PC-3 (cell line): ENCODE data around the gene UBE2C. TPM values are rescaled to one million over a fixed set of nuclear protein-coding genes. Genes with fewer than 3 reads are reported as not detected.

ENCODE experiments used
- ATAC-seq: fragments of 200-7000 bp; cut with Tn5 transposase; 2 replicates; pipeline ENCODE4 v1.9.1; 2020; ENCODE audit warnings: mild to moderate bottlenecking, moderate library complexity
- BruUV-seq: library from RNA; stranded (reverse); fragments of 400-500 nt; replicated peaks from 2 replicates; lab custom pipeline; 2021; lab: Mats Ljungman, UMichigan
- CTCF ChIA-PET: fragments of 300-600 bp; sonication (Branson Sonifier 250); formaldehyde crosslinking; loops from one replicate; lab custom pipeline; 2022; ENCODE audit warnings: antibody characterized with exemption; lab: Charles Lee
- POLR2A ChIA-PET: fragments of 300-600 bp; sonication (Branson Sonifier 250); formaldehyde crosslinking; loops from one replicate; lab custom pipeline; 2022; ENCODE audit warnings: antibody characterized with exemption; ENCODE audit not compliant: unreplicated experiment; lab: Charles Lee
- DNase-seq: peaks from one replicate; pipeline ENCODE4 v3.0.0-alpha.2; 2015
- H2AFZ ChIP-seq: fragments of 300-600 bp; sonication (generic); 2 replicates; pipeline ENCODE4 v1.6.0; 2016; ENCODE audit warnings: antibody characterized with exemption, low read length
- H3F3A ChIP-seq: fragments of 300-600 bp; sonication (generic); one replicate; pipeline ENCODE4 v1.6.0; 2017; ENCODE audit warnings: antibody characterized with exemption, low read length, control low read depth, mild to moderate bottlenecking; ENCODE audit not compliant: unreplicated experiment
- H3K27ac ChIP-seq: fragments of 300-600 bp; sonication (generic); 2 replicates; pipeline ENCODE4 v1.5.1; 2016; ENCODE audit warnings: mild to moderate bottlenecking, low read length
- H3K27me3 ChIP-seq: fragments of 300-600 bp; sonication (generic); 2 replicates; pipeline ENCODE4 v1.6.1; 2016; ENCODE audit warnings: low read length, mixed read lengths
- H3K36me3 ChIP-seq: fragments of 300-600 bp; sonication (generic); 2 replicates; pipeline ENCODE4 v1.6.1; 2016; ENCODE audit warnings: low read depth, mixed run types, low read length, mixed read lengths
- H3K4me1 ChIP-seq: fragments of 300-600 bp; sonication (generic); 2 replicates; pipeline ENCODE4 v1.5.1; 2016; ENCODE audit warnings: low read length; ENCODE audit not compliant: insufficient read depth
- H3K4me2 ChIP-seq: fragments of 300-600 bp; sonication (generic); 2 replicates; pipeline ENCODE4 v1.6.0; 2016; ENCODE audit warnings: low read length
- H3K4me3 ChIP-seq: fragments of 300-600 bp; sonication (generic); 2 replicates; pipeline ENCODE4 v1.5.1; 2016; ENCODE audit warnings: mild to moderate bottlenecking, low read length, mixed read lengths
- H3K79me2 ChIP-seq: fragments of 300-600 bp; sonication (generic); 2 replicates; pipeline ENCODE4 v1.6.1; 2017; ENCODE audit warnings: low read length, mixed read lengths
- H3K9ac ChIP-seq: fragments of 300-600 bp; sonication (generic); 2 replicates; pipeline ENCODE4 v1.6.0; 2016; ENCODE audit warnings: mild to moderate bottlenecking, low read length
- H3K9me2 ChIP-seq: fragments of 300-600 bp; sonication (generic); replicated peaks from 2 replicates; pipeline ENCODE4 v1.6.1; 2016; ENCODE audit warnings: mixed run types, low read length, mixed read lengths
- H3K9me3 ChIP-seq: fragments of 300-600 bp; sonication (generic); 2 replicates; pipeline ENCODE4 v1.6.1; 2016; ENCODE audit warnings: low read length, mixed read lengths
- H4K20me1 ChIP-seq: fragments of 300-600 bp; sonication (generic); 2 replicates; pipeline ENCODE4 v1.6.1; 2016; ENCODE audit warnings: low read length, mixed read lengths
- CTCF ChIP-seq: fragments of 300-600 bp; sonication (generic); conservative IDR thresholded peaks from 2 replicates; pipeline ENCODE4 v1.5.1; 2017; ENCODE audit warnings: antibody characterized with exemption, low read depth, mild to moderate bottlenecking, low read length
- EZH2 ChIP-seq: fragments of 300-600 bp; sonication (generic); IDR thresholded peaks from one replicate; pipeline ENCODE4 v1.6.1; 2017; ENCODE audit warnings: antibody characterized with exemption, mild to moderate bottlenecking, low read length; ENCODE audit not compliant: unreplicated experiment
- EZH2phosphoT487 ChIP-seq: fragments of 300-600 bp; sonication (generic); IDR thresholded peaks from 2 replicates; pipeline ENCODE4 v1.6.1; 2018; ENCODE audit warnings: mild to moderate bottlenecking, antibody characterized with exemption, low read length, borderline replicate concordance
- intact Hi-C: fragments of 100-400 bp; cut with micrococcal nuclease; formaldehyde crosslinking; loops from 2 replicates; pipeline ENCODE4 v1.9.0; 2023
- total RNA-seq: library from RNA; depleted of rRNA; stranded (reverse); fragments of >200 nt; gene quantifications from 2 replicates; pipeline ENCODE4 v1.2.3, GENCODE V29; 2014

The UBE2C gene
- total RNA-seq, 1 experiment from 2014 or later: 304 TPM

GRCh38 chr20:45833883-45834796, 21.7 kb downstream of the UBE2C start:
- DNase-seq: peak; percentile 67
- peak overlapping the region; percentile 78 for H3K4me3 ChIP-seq
- H3K9me2 ChIP-seq: no peaks in the 10 kb centered on the region
- H3K4me1 ChIP-seq: peaks cover 35% of the 10 kb centered on the region
- no peaks in the 10 kb centered on the region for H3K9me3 ChIP-seq
- ChIA-PET CTCF (interaction anchor here (0.6 to 0.9 kb wide), 4 partner anchors 11 to 213 kb away, joined by 3 to 4 read pairs (median 3); no protein-coding TSS in a partner anchor), POLR2A (interaction anchor here (0.5 to 1.1 kb wide), 4 partner anchors 17 to 111 kb away, joined by 3 to 8 read pairs (median 3); partner anchors contain the start of genes CTSA and PCIF1)
- H3K4me2 ChIP-seq: peak overlapping the region; percentile 91
- no peaks in the 10 kb centered on the region for H3K27me3 ChIP-seq
- H3K79me2 ChIP-seq: peaks cover 29% of the 10 kb centered on the region
- no TSS peak for BruUV-seq
- TF ChIP-seq EZH2 (no peak), EZH2phosphoT487 (no peak), CTCF (no peak)
- H3K9ac ChIP-seq: peak overlapping the region; percentile 82
- intact Hi-C loops: loop anchor here (2.0 to 10.0 kb wide), 2 partner anchors 55 to 141 kb away; partner anchors contain the start of gene ZNF335
- H3K36me3 ChIP-seq: no peaks in the 10 kb centered on the region
- H3F3A ChIP-seq: no peaks in the 10 kb centered on the region
- peak; percentile 68 for ATAC-seq
- no peaks in the 10 kb centered on the region for H4K20me1 ChIP-seq
- peak overlapping the region; percentile 71 for H2AFZ ChIP-seq
- H3K27ac ChIP-seq: peak overlapping the region; percentile 66

DNA sequence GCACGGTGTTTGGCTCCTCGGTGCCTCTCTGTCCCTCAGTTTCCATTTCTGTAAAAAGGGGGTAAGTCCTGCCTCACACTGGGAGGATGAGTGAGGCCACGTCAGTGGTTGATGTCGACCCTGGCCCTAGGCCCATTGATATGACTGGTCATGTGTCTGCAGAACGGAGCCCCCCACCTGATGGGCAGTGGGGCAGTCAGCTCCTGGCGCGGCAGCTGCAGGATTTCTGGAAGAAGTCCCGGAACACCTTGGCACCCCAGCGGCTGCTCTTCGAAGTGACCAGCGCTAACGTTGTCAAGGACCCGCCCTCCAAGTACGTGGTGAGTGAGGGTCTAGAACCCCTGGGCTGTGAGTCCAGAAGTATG, 22.3 kb downstream of the UBE2C start:
- Histone ChIP-seq H3K4me3 (peak overlapping the region; percentile 78), H3F3A (no peaks in the 10 kb centered on the region), H3K9me3 (no peaks in the 10 kb centered on the region), H3K27me3 (no peaks in the 10 kb centered on the region), H4K20me1 (no peaks in the 10 kb centered on the region), H3K9ac (peak overlapping the region; percentile 82; the same call in 1 of the 2 replicates), H3K4me1 (peaks cover 35% of the 10 kb centered on the region), H3K9me2 (no peaks in the 10 kb centered on the region), H3K27ac (peak overlapping the region; percentile 66), H3K4me2 (peak overlapping the region; percentile 91), H2AFZ (no peak overlapping the region), H3K36me3 (no peaks in the 10 kb centered on the region), H3K79me2 (peaks cover 29% of the 10 kb centered on the region)
- intact Hi-C loops: loop anchor here (2.0 to 10.0 kb wide), 2 partner anchors 56 to 140 kb away; partner anchors contain the start of gene ZNF335
- ChIA-PET POLR2A (interaction anchor here (0.5 to 1.1 kb wide), 2 partner anchors 18 to 100 kb away, joined by 3 to 8 read pairs; partner anchors contain the start of gene PCIF1), CTCF (interaction anchor here (0.6 kb wide), 1 partner anchor 214 kb away, joined by 3 read pairs; no protein-coding TSS in a partner anchor)
- DNase-seq: no peak
- BruUV-seq: TSS peak; percentile 54
- ATAC-seq: no peak
- no peak for TF ChIP-seq EZH2phosphoT487
- TF ChIP-seq EZH2: no peak
- TF ChIP-seq CTCF: no peak
